22Rv1 (cell line): ENCODE results near the gene NARF.

Experiments used
- ZFX ChIP-seq: fragments of 450-650 bp; IDR thresholded peaks from 2 replicates; pipeline ENCODE4 v1.6.1; 2017; ENCODE audit warnings: antibody characterized with exemption, borderline replicate concordance
- TF ChIP-seq, protein P1 (sequence below): fragments of 450-650 bp; IDR thresholded peaks from 2 replicates; pipeline ENCODE4 v1.5.1; 2017; ENCODE audit warnings: mild to moderate bottlenecking

DNA sequence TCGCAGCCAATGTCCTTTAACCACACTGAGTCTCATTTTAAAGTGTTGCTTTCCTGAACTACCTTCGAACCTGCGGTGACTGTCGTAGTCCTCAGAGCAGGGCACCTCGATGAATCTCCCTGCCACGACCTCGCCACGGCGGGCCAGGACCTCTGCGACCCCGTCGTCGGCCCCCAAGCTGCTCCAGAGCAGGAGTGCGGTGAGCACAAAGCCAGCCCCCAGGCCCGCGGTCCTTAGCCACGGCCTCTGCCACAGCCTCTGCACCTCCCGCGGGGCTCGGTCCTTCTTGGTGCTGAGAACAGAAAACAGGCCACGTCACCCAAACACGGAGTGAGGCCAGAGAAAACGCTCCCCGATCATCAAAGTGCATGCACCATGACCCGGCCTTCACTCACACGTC is 43.2 kb upstream of the NARF start:
- TF ChIP-seq, protein P1, sequence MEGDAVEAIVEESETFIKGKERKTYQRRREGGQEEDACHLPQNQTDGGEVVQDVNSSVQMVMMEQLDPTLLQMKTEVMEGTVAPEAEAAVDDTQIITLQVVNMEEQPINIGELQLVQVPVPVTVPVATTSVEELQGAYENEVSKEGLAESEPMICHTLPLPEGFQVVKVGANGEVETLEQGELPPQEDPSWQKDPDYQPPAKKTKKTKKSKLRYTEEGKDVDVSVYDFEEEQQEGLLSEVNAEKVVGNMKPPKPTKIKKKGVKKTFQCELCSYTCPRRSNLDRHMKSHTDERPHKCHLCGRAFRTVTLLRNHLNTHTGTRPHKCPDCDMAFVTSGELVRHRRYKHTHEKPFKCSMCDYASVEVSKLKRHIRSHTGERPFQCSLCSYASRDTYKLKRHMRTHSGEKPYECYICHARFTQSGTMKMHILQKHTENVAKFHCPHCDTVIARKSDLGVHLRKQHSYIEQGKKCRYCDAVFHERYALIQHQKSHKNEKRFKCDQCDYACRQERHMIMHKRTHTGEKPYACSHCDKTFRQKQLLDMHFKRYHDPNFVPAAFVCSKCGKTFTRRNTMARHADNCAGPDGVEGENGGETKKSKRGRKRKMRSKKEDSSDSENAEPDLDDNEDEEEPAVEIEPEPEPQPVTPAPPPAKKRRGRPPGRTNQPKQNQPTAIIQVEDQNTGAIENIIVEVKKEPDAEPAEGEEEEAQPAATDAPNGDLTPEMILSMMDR = no peak
- TF ChIP-seq ZFX = no peak
